Activated naive CD4-positive, alpha-beta T cell treated with anti-CD3 and anti-CD28 coated beads, Interleukin-2, amount 50 U/mL, for 72 hours (primary cell): Measurements from ENCODE around the gene VPS13D. TPM values are rescaled to one million over a fixed set of nuclear protein-coding genes. Genes with fewer than 3 reads are reported as not detected.

Experiments
- ATAC-seq, 2 donors: fragments of 150-1000 bp; cut with Tn5 transposase; 2 replicates each; pipeline ENCODE4 v1.10.0; 2021; ENCODE audit warnings: mild to moderate bottlenecking in 2 of 2, moderate library complexity in 2 of 2
- DNase-seq, 2 donors: peaks; one replicate each; pipeline ENCODE4 v3.0.0; 2021 to 2022; ENCODE audit warnings: low spot score in 2 of 2
- H3K27ac Mint-ChIP-seq, 2 donors: one replicate each; pipeline ENCODE4 v1.8.0; 2022; ENCODE audit warnings: mild to moderate bottlenecking in 2 of 2, mixed read lengths in 2 of 2
- H3K36me3 Mint-ChIP-seq, 2 donors: one replicate each; pipeline ENCODE4 v1.8.0; 2022; ENCODE audit warnings: mixed read lengths in 2 of 2
- H3K9me3 Mint-ChIP-seq, 2 donors: one replicate each; pipeline ENCODE4 v1.8.0; 2022; ENCODE audit warnings: mixed read lengths in 2 of 2
- total RNA-seq, 2 donors: library from RNA; stranded (reverse); gene quantifications; one replicate each; pipeline ENCODE4 v1.2.3, GENCODE V29; 2022

VPS13D gene
- total RNA-seq, 2 donors from 2014 or later, result 31.2 to 40.7 TPM

DNA sequence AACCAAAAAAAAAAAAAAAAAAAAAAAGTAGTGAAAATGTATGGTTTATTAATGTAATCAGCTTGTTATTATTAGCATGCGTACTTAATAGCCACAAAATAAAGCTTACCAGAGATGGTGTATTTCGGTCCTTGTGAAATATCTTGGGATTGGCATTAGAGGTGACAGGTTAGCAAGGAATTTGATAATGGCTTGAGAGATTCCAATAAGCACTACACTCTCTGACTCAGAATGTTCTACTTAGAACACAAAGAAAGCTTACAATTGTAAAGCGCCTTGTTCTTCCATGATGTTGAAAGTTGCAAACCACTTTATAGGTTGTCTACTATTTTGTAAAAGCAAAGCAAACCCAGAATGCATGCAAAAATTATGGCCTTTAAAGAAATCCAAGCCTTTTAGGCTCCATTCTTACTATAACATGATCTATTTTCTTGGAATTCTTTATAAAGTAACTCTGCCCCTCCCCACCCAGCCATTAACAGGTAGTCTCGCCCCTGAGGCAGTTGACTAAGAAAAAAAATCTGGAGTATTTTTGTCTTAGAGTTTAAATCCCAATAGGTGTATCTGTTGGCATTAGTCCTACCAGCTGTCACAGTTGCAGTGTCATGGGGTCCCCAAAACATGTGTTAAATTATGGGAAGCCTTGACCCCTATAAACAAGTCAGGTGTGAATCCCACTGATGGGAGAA lies 259.0 kb downstream of the VPS13D start:
- peaks cover 13 to 34% of the 10 kb centered on the region in 2 donors for H3K36me3 Mint-ChIP-seq
- ATAC-seq, result no peak

DNA sequence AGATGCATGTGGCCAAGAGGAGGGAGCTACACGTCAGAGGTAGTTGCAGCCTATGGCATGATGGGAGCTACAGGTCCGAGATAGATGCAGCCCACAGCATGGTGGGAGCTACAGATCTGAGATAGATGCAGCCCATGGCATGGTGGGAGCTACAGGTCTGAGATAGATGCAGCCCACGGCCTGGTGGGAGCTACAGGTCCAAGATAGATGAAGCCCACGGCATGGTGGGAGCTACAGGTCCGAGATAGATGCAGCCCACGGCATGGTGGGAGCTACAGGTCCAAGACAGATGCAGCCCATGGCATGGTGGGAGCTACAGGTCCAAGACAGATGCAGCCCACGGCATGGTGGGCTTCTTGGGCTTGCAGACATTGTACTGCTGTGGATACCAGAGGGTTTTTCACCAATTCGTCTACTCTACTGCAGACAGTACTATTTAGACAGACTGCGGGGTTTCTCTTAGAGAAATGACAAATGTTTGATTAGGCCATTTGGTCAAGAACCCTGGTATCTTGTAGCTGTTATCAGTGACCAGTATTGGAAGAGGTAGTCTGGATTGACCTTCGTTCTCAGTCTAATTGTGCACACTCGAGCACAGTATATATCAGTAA lies 260.8 kb downstream of the VPS13D start:
- H3K27ac Mint-ChIP-seq, result no peak overlapping the region
- DNase-seq (no peak), ATAC-seq (no peak)
- H3K9me3 Mint-ChIP-seq, result no peaks in the 10 kb centered on the region
- peaks cover 9 to 29% of the 10 kb centered on the region in 2 donors for H3K36me3 Mint-ChIP-seq

More for the DNA sequence above, 259.0 kb downstream of the VPS13D start:
- Mint-ChIP-seq H3K9me3 (no peaks in the 10 kb centered on the region), H3K27ac (no peak overlapping the region)
- DNase-seq, result no peak

DNA sequence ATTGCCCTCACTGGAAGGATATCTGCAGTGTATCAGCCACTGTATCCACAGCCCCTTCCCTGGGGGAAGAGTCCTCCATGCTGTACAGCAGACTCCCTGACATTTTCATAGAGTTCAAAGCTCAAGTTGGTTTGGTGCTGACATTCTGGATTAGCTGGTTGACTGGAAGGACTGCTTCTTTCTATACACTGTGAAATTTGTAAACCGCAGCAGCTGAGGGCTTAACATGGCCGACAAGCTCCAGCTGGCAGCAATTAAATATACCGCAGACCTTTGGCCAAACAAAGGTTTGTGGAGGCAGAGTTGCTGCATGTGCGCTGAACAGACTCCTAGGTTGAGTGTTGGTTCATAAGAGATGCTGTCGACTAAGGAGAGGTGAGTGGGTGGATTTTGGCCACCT lies 261.8 kb downstream of the VPS13D start:
- ATAC-seq (no peak), DNase-seq (no peak)
- Mint-ChIP-seq H3K27ac (no peak overlapping the region), H3K36me3 (peaks cover 5 to 29% of the 10 kb centered on the region in 2 donors), H3K9me3 (no peaks in the 10 kb centered on the region)

DNA sequence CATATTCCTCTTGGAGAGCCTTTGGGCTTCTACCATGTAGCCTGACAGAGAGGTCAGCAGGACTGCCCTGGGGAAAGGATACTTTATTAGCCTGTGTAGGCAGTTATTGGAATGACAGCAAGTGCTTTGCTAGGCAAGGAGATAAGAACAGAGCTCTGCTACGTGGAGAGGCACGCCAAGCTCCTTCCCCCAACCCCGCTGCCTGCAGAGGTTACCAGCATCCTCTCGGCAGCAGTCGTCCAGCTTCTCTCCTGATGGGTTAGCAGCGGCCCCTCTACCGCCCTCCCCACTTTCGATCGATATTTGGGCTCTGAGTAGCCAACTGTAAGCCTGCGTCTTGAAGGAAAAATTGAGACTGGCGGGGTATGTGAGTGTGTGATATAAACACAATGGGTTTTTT lies 265.9 kb downstream of the VPS13D start:
- ATAC-seq (no peak), DNase-seq (no peak)
- Mint-ChIP-seq H3K27ac (peak overlapping the region in 1 of 2 donors; percentile 81), H3K9me3 (no peaks in the 10 kb centered on the region), H3K36me3 (peaks cover 14 to 50% of the 10 kb centered on the region in 2 donors)

DNA sequence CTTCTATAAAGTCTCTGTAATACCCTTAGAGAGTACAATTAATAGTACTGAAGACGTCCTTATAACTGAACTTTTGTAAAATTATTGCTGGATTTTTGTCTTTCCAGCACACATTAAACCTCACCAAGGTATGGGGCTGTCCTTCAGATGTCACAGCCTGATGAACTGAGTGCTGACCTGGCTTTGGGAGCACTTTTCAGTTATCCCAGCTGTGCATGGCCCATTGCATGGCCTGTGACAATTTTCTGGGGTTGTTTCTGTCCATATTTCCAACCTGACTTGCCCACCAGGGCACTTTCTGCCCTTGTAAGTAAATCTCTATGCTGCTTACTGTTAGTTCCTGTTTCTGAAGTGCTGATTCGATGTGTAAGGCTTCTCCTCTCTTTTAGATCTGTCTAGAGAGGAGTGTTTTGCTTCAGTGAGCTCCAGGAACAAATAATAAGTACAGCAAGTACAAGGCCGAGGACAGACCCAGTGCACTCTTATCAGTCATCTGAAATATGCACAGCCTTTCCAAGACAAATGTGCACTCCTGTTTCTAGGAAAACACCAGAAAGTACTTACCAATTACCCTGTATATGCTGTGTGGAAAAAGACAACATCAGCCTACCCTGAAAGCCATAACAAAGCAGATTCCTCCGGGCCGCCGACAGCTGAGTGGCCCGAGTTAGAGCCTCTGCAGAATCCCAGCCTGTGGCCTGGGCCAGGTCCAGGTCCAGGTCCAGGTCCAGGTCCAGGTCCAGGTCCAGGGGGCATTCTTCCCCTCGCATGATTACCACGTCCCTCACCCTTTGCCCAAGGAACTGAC lies 266.5 kb downstream of the VPS13D start:
- peak overlapping the region in 1 of 2 donors; percentile 15 for H3K27ac Mint-ChIP-seq
- ATAC-seq (no peak), DNase-seq (no peak)
- no peaks in the 10 kb centered on the region for H3K9me3 Mint-ChIP-seq
- peaks cover 14 to 45% of the 10 kb centered on the region in 2 donors for H3K36me3 Mint-ChIP-seq

GRCh38 chr1:12499539-12500240 lies 269.9 kb downstream of the VPS13D start:
- Mint-ChIP-seq H3K9me3 (no peaks in the 10 kb centered on the region), H3K36me3 (peaks cover 10 to 44% of the 10 kb centered on the region in 2 donors), H3K27ac (no peak overlapping the region)
- ATAC-seq (no peak), DNase-seq (no peak)

DNA sequence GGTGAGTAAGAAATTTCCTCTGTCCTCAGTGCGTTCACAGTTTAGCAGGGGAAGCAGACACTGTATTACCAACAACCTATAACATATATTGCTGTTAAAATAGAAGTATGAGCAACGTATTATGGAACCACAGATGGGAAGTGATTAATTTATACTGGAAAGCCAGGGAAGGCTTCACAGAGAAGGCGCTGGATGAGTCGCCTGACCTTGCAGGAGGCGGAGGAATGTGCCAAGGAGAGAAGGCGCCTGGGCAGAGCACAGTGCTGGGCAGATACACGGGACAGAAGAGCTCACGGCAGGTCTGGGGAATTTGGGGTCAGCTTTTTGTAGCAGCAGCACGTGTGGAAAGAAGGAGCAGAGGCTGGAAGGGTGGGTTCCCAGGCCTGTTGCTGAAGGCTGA lies 271.8 kb downstream of the VPS13D start:
- DNase-seq (no peak), ATAC-seq (peak in 1 of 2 donors; percentile 63)
- peak overlapping the region; percentile 77 to 82 for H3K27ac Mint-ChIP-seq
- no peaks in the 10 kb centered on the region for H3K9me3 Mint-ChIP-seq
- peaks cover 14 to 49% of the 10 kb centered on the region in 2 donors for H3K36me3 Mint-ChIP-seq

GRCh38 chr1:12502336-12503109 lies 272.7 kb downstream of the VPS13D start:
- ATAC-seq, result peak; percentile 92 to 99
- peaks cover 7 to 41% of the 10 kb centered on the region in 2 donors for H3K36me3 Mint-ChIP-seq
- H3K9me3 Mint-ChIP-seq, result no peaks in the 10 kb centered on the region
- H3K27ac Mint-ChIP-seq, result peak overlapping the region; percentile 77 to 82
- peak in 1 of 2 donors; percentile 46 for DNase-seq

- ATAC-seq (no peak), DNase-seq (no peak)
- Mint-ChIP-seq H3K27ac (peak overlapping the region; percentile 77 to 82), H3K36me3 (peaks cover 5 to 30% of the 10 kb centered on the region in 2 donors), H3K9me3 (no peaks in the 10 kb centered on the region)
These were observed 273.9 kb downstream of the VPS13D start for GRCh38 chr1:12503709-12504108.

GRCh38 chr1:12504601-12505000 lies 274.8 kb downstream of the VPS13D start:
- no peak overlapping the region for H3K27ac Mint-ChIP-seq

DNA sequence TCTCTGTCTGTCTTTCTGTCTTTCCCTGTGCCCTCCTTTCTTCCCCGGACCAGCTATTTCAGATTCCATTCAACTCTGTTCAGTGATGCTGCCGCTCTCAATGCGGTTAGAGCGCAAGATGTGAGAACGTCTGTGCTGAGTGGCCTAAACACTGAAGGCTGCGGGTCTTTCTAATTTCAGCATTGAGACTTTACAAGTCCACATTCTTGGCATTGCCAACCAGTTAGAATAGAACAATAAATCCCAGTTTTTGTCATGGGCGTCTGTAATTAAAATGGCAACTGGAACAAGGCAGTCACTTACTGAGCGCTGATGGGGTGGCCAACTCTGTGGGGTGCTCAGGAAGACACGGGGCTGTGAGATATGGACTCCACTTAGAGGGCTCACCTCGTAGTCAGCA lies 275.4 kb downstream of the VPS13D start:
- DNase-seq, result no peak
- Mint-ChIP-seq H3K27ac (peak overlapping the region in 1 of 2 donors; percentile 7), H3K9me3 (no peaks in the 10 kb centered on the region)

More at GRCh38 chr1:12504601-12505000, 274.8 kb downstream of the VPS13D start:
- ATAC-seq (no peak), DNase-seq (no peak)
- H3K9me3 Mint-ChIP-seq, result no peaks in the 10 kb centered on the region
- peaks cover 5 to 26% of the 10 kb centered on the region in 2 donors for H3K36me3 Mint-ChIP-seq

GRCh38 chr1:12505639-12506280 lies 275.9 kb downstream of the VPS13D start:
- ATAC-seq, result no peak
- Mint-ChIP-seq H3K9me3 (no peaks in the 10 kb centered on the region), H3K36me3 (peaks cover 9 to 30% of the 10 kb centered on the region in 2 donors), H3K27ac (peak overlapping the region in 1 of 2 donors; percentile 7)
- no peak for DNase-seq

More for the DNA sequence above, 275.4 kb downstream of the VPS13D start:
- no peak for ATAC-seq
- H3K36me3 Mint-ChIP-seq, result peaks cover 5 to 30% of the 10 kb centered on the region in 2 donors

- Mint-ChIP-seq H3K27ac (peak overlapping the region in 1 of 2 donors; percentile 37), H3K36me3 (peaks cover 9 to 30% of the 10 kb centered on the region in 2 donors), H3K9me3 (no peaks in the 10 kb centered on the region)
- DNase-seq, result no peak
- no peak for ATAC-seq
These were observed 276.8 kb downstream of the VPS13D start for GRCh38 chr1:12506281-12507280.

DNA sequence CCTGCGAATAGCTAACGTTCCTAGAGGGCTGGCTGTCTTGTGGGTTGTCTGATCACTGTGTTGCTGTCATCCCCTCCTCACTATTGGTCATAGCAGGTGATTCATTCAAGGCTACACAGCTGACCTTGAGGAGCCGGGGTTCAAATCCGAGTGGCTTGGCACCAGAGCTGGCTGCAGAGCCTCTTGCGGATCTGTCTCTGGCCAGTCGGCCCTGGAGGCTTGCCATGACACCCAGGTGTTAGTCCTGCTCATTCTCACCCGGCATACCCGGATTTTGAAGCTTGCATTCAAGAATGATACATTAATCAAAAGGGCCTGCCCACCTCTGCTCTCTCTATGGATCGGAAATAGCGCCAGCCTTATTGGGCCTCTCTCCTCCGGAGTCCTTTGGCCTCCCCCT lies 277.8 kb downstream of the VPS13D start:
- Mint-ChIP-seq H3K9me3 (peaks cover 0 to 1% of the 10 kb centered on the region in 2 donors), H3K36me3 (peaks cover 10 to 32% of the 10 kb centered on the region in 2 donors), H3K27ac (peak overlapping the region in 1 of 2 donors; percentile 53)
- no peak for ATAC-seq
- no peak for DNase-seq
